ENCODE data around the gene SNRPA1. TPM values are rescaled to one million over a fixed set of nuclear protein-coding genes. Genes with fewer than 3 reads are reported as not detected.
"Not testable (repeated sequence)": the region's sequence is repeated elsewhere in the genome, so short reads cannot be mapped to it uniquely, and the experiment has no call there.

The SNRPA1 gene
- total and polyA plus RNA-seq, 2 donors (not counting 3 experiments of a cell fraction or from before 2014, with no cell fraction given): 68.5 to 82.7 TPM

- Histone ChIP-seq H3K27ac (ENCODE audit: insufficient read depth, low read depth, low read length) (no peak overlapping the region), H4K20me1 (replicated peaks; ENCODE audit: control insufficient read depth, extremely low read depth, insufficient read depth, low read length) (no peaks in the 10 kb centered on the region), H3K36me3 (ENCODE audit: control insufficient read depth in 2 of 2, extremely low read depth in 1 of 2, insufficient read depth in 2 of 2, low read length in 2 of 2) (no peaks in the 10 kb centered on the region), H3K79me2 (ENCODE audit: control insufficient read depth, insufficient read depth, low read length) (no peaks in the 10 kb centered on the region), H3K9ac (replicated peaks; ENCODE audit: extremely low read depth, insufficient read depth, low read length) (no peak overlapping the region), H3K4me1 (ENCODE audit: control insufficient read depth, extremely low read depth, insufficient read depth, low read length) (no peaks in the 10 kb centered on the region), H3K9me1 (replicated peaks; ENCODE audit: control insufficient read depth, extremely low read depth, insufficient read depth, low read length) (no peaks in the 10 kb centered on the region), H3K9me3 (replicated peaks; ENCODE audit: control insufficient read depth, insufficient read depth, low read length) (no peaks in the 10 kb centered on the region), H3K27me3 (ENCODE audit: control insufficient read depth in 2 of 2, insufficient read depth in 2 of 2, low read length in 2 of 2) (no peaks in the 10 kb centered on the region), H3K4me3 (replicated peaks in 1 of 3; ENCODE audit: insufficient read depth in 1 of 3, low read depth in 1 of 3, low read length in 3 of 3) (no peak overlapping the region), H2AFZ (ENCODE audit: low read depth, low read length) (no peak overlapping the region), H3K4me2 (ENCODE audit: insufficient read depth, low read length) (no peak overlapping the region)
- TF ChIP-seq JUN (IDR thresholded peaks at IDR 0.05; ENCODE audit: borderline replicate concordance, insufficient read depth, insufficient read length, low read depth) (no peak), MAX (IDR thresholded peaks at IDR 0.05; ENCODE audit: insufficient read depth, insufficient read length) (no peak), POLR2A (IDR thresholded peaks at IDR 0.05; ENCODE audit: low read depth, low read length) (no peak), CTCF (IDR thresholded peaks at IDR 0.05; ENCODE audit: extremely low read depth in 1 of 2, insufficient read depth in 1 of 2, low read depth in 1 of 2, low read length in 2 of 2) (no peak), MYC (IDR thresholded peaks at IDR 0.05; ENCODE audit: low read depth, low read length) (no peak), GATA2 (IDR thresholded peaks at IDR 0.05; ENCODE audit: insufficient read depth, insufficient read length, low read depth, low read length) (no peak), FOS (IDR thresholded peaks at IDR 0.05; ENCODE audit: borderline replicate concordance, insufficient read depth, low read length) (no peak), EZH2 (IDR thresholded peaks at IDR 0.05; ENCODE audit: borderline replicate concordance, low read depth, low read length, severe bottlenecking) (no peak), POLR2AphosphoS5 (IDR thresholded peaks at IDR 0.05; ENCODE audit: insufficient read depth, low read depth, low read length) (no peak)
- dilution Hi-C loops (cut with MboI; ENCODE audit: extremely low pct_ligation_motif_present, low sequenced_read_pairs) (no loop called here), intact Hi-C loops (cut with micrococcal nuclease) (no loop called here)
- no TSS peak for BruUV-seq (replicated peaks)
- FAIRE-seq: no peak
- POLR2A ChIA-PET: no interaction called here
- CTCF ChIA-PET: interaction anchor here (1.4 kb wide), 1 partner anchor 18 kb away, joined by 6 read pairs; no protein-coding TSS in a partner anchor
- DNase-seq (ENCODE audit: low read depth, low spot score): no peak
Observed at GRCh38 chr15:101337976-101338375, 42.9 kb upstream of the SNRPA1 start.

DNA sequence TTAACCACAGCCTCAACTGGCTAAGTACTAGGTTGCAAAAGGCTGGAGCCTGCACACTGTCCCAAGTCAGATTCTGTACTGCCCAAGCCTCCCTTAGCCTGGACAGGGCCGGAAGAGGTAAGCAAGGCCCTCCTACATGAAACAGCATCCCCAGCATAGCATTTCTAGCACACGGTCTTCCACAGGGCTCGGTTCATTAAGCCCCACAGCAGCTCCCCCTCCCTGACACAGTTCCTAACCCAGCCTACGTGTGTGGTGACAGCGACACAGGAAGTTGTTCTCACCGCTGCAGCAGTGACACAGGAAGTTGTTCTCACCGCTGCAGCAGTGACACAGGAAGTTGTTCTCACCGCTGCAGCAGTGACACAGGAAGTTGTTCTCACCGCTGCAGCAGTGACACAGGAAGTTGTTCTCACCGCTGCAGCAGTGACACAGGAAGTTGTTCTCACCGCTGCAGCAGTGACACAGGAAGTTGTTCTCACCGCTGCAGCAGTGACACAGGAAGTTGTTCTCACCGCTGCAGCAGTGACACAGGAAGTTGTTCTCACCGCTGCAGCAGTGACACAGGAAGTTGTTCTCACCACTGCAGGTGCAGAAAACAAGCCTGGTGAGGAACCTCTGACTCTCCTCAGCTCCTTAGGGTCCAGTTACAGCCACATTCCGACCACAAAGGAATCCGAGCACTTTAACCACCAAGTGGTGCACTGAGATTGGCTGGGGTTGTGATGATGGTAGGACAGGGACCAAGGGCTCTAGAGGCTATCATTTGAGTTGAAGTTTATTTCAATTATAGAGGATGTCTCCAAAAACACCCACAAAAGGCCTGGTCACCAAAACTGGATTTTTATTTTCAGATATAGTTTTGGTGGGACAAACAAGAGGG lies 39.1 kb upstream of the SNRPA1 start:
- H4K20me1 ChIP-seq (replicated peaks; ENCODE audit: control insufficient read depth, extremely low read depth, insufficient read depth, low read length); H3K9ac ChIP-seq (replicated peaks; ENCODE audit: extremely low read depth, insufficient read depth, low read length); H3K4me3 ChIP-seq (replicated peaks in 1 of 3; ENCODE audit: insufficient read depth in 1 of 3, low read depth in 1 of 3, low read length in 3 of 3); dilution Hi-C loops (cut with MboI; ENCODE audit: extremely low pct_ligation_motif_present, low sequenced_read_pairs); POLR2A ChIA-PET; H3K4me1 ChIP-seq (ENCODE audit: control insufficient read depth, extremely low read depth, insufficient read depth, low read length); H3K79me2 ChIP-seq (ENCODE audit: control insufficient read depth, insufficient read depth, low read length); H3K27me3 ChIP-seq (ENCODE audit: control insufficient read depth in 2 of 2, insufficient read depth in 2 of 2, low read length in 2 of 2); BruUV-seq (replicated peaks); H2AFZ ChIP-seq (ENCODE audit: low read depth, low read length); H3K4me2 ChIP-seq (ENCODE audit: insufficient read depth, low read length); intact Hi-C loops (cut with micrococcal nuclease); H3K9me1 ChIP-seq (replicated peaks; ENCODE audit: control insufficient read depth, extremely low read depth, insufficient read depth, low read length); DNase-seq (ENCODE audit: low read depth, low spot score); FAIRE-seq; H3K36me3 ChIP-seq (ENCODE audit: control insufficient read depth in 2 of 2, extremely low read depth in 1 of 2, insufficient read depth in 2 of 2, low read length in 2 of 2); H3K9me3 ChIP-seq (replicated peaks; ENCODE audit: control insufficient read depth, insufficient read depth, low read length); CTCF ChIA-PET; H3K27ac ChIP-seq (ENCODE audit: insufficient read depth, low read depth, low read length): not testable (repeated sequence)

Measured in endothelial cell of umbilical vein (primary cell).